NOMO-1 treated with DMSO at 0.1 percent for 48 hours (cell line): Measurements from ENCODE around the gene GNB1L.
"Not testable (repeated sequence)": the region's sequence is repeated elsewhere in the genome, so short reads cannot be mapped to it uniquely, and the experiment has no call there.

Experiments
- DNase-seq: peaks from one replicate; lab custom pipeline; 2025; ENCODE audit not compliant: unreplicated experiment; lab: John Stamatoyannopoulos, UW

GNB1L gene

GRCh38 chr22:19782533-19782932 is 72.1 kb downstream of the GNB1L start:
- DNase-seq: no peak

- no peak for DNase-seq
Measured at GRCh38 chr22:19779685-19780268, 74.9 kb downstream of the GNB1L start.

GRCh38 chr22:19779011-19779421 is 75.7 kb downstream of the GNB1L start:
- no peak for DNase-seq

GRCh38 chr22:19777192-19777591 is 77.5 kb downstream of the GNB1L start:
- not testable (repeated sequence) for DNase-seq

GRCh38 chr22:19776433-19777031 is 78.1 kb downstream of the GNB1L start:
- DNase-seq: no peak

- no peak for DNase-seq
Measured at GRCh38 chr22:19775496-19776325, 79.0 kb downstream of the GNB1L start.

- no peak for DNase-seq
Measured at GRCh38 chr22:19774628-19775027, 80.0 kb downstream of the GNB1L start.

GRCh38 chr22:19773470-19774040 is 81.1 kb downstream of the GNB1L start:
- no peak for DNase-seq

- no peak for DNase-seq
Measured at GRCh38 chr22:19772673-19773469, 81.8 kb downstream of the GNB1L start.

GRCh38 chr22:19772422-19772672 is 82.3 kb downstream of the GNB1L start:
- DNase-seq: no peak

GRCh38 chr22:19770349-19771220 is 84.1 kb downstream of the GNB1L start:
- no peak for DNase-seq

- DNase-seq: no peak
Measured at GRCh38 chr22:19769393-19769715, 85.3 kb downstream of the GNB1L start.

GRCh38 chr22:19767427-19768341 is 87.0 kb downstream of the GNB1L start:
- no peak for DNase-seq

GRCh38 chr22:19766511-19767426 is 87.9 kb downstream of the GNB1L start:
- peak; percentile 90 for DNase-seq

GRCh38 chr22:19766240-19766510 is 88.5 kb downstream of the GNB1L start:
- no peak for DNase-seq

GRCh38 chr22:19765477-19766239 is 89.0 kb downstream of the GNB1L start:
- peak; percentile 49 for DNase-seq

- DNase-seq: no peak
Measured at GRCh38 chr22:19764636-19765476, 89.8 kb downstream of the GNB1L start.
